ENCODE measurements around the gene ATP5PD. TPM values are rescaled to one million over a fixed set of nuclear protein-coding genes. Genes with fewer than 3 reads are reported as not detected.

ATP5PD gene
- total and polyA plus RNA-seq, 2 of the 13 experiments (the other 11 are each of a cell fraction or from before 2014, with no cell fraction given): 158 to 428 TPM

DNA sequence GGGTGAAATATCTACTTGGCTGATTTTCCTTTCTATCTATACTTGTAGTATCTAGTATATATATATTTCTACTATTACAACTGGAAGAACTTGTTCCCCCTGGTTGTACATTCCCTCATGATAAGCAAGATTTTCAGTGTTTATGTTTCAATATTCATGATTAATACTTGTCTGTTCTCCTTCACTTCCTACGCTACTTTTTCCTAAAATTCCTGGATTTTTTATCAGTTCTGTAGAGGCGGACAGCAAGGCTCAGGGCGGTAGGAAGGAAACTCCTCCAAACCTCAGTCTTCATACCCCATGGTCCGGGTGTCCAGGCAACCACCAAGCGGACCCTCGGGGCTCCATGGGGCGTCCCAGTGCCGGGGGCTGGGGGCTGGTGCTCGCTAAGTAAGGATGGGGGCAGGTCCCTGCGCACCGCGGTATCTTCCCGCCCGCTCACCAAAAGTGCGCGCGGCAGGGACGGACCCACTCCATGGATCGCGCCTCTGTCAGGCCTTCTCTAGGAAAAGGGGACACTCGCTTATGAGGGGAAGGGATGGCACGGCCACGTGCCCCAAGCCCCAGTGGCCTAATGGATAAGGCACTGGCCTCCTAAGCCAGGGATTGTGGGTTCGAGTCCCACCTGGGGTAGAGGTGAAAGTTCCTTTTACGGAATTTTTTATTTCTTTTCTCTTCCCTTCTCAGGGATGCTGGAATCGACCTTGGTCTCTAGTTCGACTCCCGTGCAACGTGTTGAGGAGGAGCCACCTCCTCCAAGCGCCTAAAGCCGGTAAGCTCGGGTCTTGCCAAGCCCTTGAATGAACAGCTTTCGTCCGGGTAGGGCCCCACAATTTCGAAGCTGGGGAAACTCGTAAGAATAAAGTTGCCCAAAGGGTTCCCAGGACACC is 13.2 kb downstream of the ATP5PD start (continued):
- TF ChIP-seq, protein P1, sequence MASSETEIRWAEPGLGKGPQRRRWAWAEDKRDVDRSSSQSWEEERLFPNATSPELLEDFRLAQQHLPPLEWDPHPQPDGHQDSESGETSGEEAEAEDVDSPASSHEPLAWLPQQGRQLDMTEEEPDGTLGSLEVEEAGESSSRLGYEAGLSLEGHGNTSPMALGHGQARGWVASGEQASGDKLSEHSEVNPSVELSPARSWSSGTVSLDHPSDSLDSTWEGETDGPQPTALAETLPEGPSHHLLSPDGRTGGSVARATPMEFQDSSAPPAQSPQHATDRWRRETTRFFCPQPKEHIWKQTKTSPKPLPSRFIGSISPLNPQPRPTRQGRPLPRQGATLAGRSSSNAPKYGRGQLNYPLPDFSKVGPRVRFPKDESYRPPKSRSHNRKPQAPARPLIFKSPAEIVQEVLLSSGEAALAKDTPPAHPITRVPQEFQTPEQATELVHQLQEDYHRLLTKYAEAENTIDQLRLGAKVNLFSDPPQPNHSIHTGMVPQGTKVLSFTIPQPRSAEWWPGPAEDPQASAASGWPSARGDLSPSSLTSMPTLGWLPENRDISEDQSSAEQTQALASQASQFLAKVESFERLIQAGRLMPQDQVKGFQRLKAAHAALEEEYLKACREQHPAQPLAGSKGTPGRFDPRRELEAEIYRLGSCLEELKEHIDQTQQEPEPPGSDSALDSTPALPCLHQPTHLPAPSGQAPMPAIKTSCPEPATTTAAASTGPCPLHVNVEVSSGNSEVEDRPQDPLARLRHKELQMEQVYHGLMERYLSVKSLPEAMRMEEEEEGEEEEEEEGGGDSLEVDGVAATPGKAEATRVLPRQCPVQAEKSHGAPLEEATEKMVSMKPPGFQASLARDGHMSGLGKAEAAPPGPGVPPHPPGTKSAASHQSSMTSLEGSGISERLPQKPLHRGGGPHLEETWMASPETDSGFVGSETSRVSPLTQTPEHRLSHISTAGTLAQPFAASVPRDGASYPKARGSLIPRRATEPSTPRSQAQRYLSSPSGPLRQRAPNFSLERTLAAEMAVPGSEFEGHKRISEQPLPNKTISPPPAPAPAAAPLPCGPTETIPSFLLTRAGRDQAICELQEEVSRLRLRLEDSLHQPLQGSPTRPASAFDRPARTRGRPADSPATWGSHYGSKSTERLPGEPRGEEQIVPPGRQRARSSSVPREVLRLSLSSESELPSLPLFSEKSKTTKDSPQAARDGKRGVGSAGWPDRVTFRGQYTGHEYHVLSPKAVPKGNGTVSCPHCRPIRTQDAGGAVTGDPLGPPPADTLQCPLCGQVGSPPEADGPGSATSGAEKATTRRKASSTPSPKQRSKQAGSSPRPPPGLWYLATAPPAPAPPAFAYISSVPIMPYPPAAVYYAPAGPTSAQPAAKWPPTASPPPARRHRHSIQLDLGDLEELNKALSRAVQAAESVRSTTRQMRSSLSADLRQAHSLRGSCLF (CRISPR knock-in tag; IDR thresholded peaks at IDR 0.05; ENCODE audit: borderline replicate concordance): no peak
- TF ChIP-seq NBN (conservative IDR thresholded peaks at IDR 0.05): no peak
- TF ChIP-seq NAIF1 (CRISPR knock-in tag; IDR thresholded peaks at IDR 0.05; ENCODE audit: borderline replicate concordance): no peak
- no peak for TF ChIP-seq SP2 (CRISPR knock-in tag; IDR thresholded peaks at IDR 0.05)
- no peak for TF ChIP-seq MBNL3 (CRISPR knock-in tag; conservative IDR thresholded peaks at IDR 0.05)
- peak; percentile 76 for TF ChIP-seq JUND (CRISPR knock-in tag; IDR thresholded peaks at IDR 0.05)
- peak; percentile 56; the same call in 1 of the 2 replicates for TF ChIP-seq GTF2F1 (IDR thresholded peaks at IDR 0.05; ENCODE audit: low read length)
- peak; percentile 94 for TF ChIP-seq KDM4B (CRISPR knock-in tag; IDR thresholded peaks at IDR 0.05)
- TF ChIP-seq ZFP90 (CRISPR knock-in tag; IDR thresholded peaks at IDR 0.05; ENCODE audit: borderline replicate concordance): 0 out of 2 replicates have a peak, but pooled peaks have one; percentile 7
- no peak for TF ChIP-seq ZNF615 (CRISPR knock-in tag; IDR thresholded peaks at IDR 0.05; ENCODE audit: borderline replicate concordance)
- TF ChIP-seq, protein P2, sequence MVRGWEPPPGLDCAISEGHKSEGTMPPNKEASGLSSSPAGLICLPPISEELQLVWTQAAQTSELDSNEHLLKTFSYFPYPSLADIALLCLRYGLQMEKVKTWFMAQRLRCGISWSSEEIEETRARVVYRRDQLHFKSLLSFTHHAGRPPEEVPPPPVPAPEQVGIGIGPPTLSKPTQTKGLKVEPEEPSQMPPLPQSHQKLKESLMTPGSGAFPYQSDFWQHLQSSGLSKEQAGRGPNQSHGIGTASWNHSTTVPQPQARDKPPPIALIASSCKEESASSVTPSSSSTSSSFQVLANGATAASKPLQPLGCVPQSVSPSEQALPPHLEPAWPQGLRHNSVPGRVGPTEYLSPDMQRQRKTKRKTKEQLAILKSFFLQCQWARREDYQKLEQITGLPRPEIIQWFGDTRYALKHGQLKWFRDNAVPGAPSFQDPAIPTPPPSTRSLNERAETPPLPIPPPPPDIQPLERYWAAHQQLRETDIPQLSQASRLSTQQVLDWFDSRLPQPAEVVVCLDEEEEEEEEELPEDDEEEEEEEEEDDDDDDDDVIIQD (CRISPR knock-in tag; IDR thresholded peaks at IDR 0.05; ENCODE audit: low read depth): 0 out of 2 replicates have a peak, but pooled peaks have one; percentile 35
- TF ChIP-seq SALL1 (CRISPR knock-in tag; IDR thresholded peaks at IDR 0.05): peak; percentile 88
- peak; percentile 86 for TF ChIP-seq GATAD2A (CRISPR knock-in tag; IDR thresholded peaks at IDR 0.05)
- TF ChIP-seq, protein P3, sequence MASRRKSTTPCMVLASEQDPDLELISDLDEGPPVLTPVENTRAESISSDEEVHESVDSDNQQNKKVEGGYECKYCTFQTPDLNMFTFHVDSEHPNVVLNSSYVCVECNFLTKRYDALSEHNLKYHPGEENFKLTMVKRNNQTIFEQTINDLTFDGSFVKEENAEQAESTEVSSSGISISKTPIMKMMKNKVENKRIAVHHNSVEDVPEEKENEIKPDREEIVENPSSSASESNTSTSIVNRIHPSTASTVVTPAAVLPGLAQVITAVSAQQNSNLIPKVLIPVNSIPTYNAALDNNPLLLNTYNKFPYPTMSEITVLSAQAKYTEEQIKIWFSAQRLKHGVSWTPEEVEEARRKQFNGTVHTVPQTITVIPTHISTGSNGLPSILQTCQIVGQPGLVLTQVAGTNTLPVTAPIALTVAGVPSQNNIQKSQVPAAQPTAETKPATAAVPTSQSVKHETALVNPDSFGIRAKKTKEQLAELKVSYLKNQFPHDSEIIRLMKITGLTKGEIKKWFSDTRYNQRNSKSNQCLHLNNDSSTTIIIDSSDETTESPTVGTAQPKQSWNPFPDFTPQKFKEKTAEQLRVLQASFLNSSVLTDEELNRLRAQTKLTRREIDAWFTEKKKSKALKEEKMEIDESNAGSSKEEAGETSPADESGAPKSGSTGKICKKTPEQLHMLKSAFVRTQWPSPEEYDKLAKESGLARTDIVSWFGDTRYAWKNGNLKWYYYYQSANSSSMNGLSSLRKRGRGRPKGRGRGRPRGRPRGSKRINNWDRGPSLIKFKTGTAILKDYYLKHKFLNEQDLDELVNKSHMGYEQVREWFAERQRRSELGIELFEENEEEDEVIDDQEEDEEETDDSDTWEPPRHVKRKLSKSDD (CRISPR knock-in tag; IDR thresholded peaks at IDR 0.05; ENCODE audit: low read depth): peak; percentile 71; the same call in 1 of the 2 replicates
- TF ChIP-seq ZNF879 (CRISPR knock-in tag; IDR thresholded peaks at IDR 0.05): 0 out of 2 replicates have a peak, but pooled peaks have one; percentile 18
- no peak for TF ChIP-seq ATRX (CRISPR knock-in tag; IDR thresholded peaks at IDR 0.05; ENCODE audit: borderline replicate concordance)
- TF ChIP-seq, protein P4, sequence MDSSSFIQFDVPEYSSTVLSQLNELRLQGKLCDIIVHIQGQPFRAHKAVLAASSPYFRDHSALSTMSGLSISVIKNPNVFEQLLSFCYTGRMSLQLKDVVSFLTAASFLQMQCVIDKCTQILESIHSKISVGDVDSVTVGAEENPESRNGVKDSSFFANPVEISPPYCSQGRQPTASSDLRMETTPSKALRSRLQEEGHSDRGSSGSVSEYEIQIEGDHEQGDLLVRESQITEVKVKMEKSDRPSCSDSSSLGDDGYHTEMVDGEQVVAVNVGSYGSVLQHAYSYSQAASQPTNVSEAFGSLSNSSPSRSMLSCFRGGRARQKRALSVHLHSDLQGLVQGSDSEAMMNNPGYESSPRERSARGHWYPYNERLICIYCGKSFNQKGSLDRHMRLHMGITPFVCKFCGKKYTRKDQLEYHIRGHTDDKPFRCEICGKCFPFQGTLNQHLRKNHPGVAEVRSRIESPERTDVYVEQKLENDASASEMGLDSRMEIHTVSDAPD (CRISPR knock-in tag; IDR thresholded peaks at IDR 0.05): peak; percentile 13; the same call in 1 of the 2 replicates
- peak; percentile 92; the same call in 2 of the 3 replicates for TF ChIP-seq MXI1 (IDR thresholded peaks at IDR 0.05; ENCODE audit: borderline replicate concordance, low read depth, low read length)
- no peak for TF ChIP-seq DNMT3B (CRISPR knock-in tag; conservative IDR thresholded peaks at IDR 0.05)
